RCC 7860 (cell line): Measurements from ENCODE around the gene FYN.
"Not testable (repeated sequence)": the region's sequence is repeated elsewhere in the genome, so short reads cannot be mapped to it uniquely, and the experiment has no call there.

Experiments used
- DNase-seq: peaks from one replicate; pipeline ENCODE4 v3.0.0-alpha.2; 2015; ENCODE audit warnings: low spot score
- FAIRE-seq: peaks from 2 replicates; lab custom pipeline; 2012; peaks lifted over from hg19 to GRCh38; lab: Jason Lieb, UNC

FYN gene

DNA sequence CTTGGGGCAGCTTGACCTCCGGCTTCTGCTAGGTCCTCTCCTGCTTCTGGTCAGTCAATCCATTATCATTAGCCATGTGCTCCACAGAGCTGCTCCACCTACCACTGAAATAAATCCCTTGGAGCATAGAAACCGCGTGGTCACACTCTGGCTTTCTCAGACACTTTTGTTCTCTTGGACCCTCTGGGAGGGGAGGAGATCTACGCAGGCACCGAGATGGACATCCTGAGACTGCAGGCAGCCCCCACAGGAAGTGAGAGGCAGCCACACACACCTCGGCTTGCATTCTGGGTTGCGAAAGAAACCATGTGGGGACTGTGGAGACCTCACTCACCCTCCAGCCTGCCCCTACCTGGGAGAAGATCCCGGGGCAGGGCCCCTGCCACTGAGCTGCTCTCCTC, 79.5 kb downstream of the FYN start:
- FAIRE-seq (no peak), DNase-seq (no peak)

DNA sequence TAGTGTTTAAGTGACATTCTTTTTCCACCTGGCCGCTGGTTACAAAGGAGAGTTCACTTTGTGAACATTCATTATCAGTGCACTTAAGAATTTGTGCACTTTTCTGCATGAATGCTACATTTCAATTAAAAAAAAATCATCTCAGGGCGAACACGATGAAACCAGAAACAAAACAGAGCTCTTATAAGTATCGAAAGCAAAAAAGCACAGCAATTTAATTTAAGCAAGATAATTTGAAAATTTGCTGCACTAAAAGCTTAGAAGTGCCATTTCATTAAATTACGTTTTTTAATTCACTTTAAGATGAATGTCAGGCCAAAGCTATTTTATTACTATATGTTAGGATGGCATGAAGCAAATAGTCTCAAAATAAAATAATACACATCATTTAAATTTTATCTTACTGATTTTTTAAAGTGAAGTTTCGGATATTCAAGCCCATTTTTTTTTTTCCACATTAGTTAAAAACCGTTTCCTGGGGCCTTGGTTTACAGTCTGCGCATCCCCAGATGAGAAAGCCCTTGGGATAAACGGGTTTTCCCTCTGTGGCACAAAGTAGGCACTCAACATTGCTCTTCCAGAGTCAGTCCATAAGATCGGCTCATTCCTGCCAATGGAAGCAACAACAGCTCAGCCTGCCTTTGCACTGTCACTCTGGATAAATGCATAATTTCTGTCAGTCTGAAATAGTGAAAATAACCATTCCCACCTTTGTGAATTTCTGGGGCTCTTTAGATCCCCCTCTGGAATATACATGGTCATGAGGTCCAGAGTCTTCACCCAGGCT, 80.1 kb downstream of the FYN start:
- DNase-seq (no peak), FAIRE-seq (no peak)

DNA sequence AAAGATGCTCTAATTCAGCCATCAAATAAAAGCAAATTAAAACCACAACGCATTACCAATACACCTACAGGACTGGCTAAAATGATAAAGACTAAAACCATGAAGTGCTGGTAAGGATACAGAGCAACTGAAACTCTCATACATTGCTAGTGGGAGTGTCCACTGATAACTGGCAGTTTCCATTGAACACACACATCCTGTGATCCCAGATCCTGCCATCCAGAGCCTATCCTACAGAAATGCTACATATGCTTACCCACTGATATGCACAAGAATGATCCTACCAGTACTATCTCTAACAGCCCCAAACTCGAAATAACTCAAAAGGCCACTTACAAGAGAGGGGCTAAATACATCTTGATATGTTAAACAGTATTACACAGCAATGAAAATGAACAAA, 81.0 kb downstream of the FYN start:
- FAIRE-seq (no peak), DNase-seq (no peak)

DNA sequence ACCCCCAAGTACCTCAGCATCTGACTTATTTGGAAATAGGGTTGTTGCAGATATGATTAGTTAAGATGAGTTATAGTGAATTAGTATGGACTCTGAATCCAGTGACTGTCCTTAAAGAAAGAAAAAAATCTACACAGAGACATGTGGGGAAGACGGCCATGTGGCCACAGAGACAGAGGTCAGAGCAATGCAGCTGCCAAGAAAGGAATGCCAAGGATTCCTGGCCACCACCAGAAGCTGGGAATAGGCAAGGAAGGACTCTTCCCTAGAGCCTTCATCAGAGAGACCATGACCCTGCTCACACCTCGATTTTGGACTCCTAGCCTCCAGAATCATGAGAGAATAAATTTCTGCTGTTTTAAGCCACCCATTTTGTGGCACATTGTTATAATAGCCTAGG, 81.8 kb downstream of the FYN start:
- no peak for FAIRE-seq
- DNase-seq = peak; percentile 21

DNA sequence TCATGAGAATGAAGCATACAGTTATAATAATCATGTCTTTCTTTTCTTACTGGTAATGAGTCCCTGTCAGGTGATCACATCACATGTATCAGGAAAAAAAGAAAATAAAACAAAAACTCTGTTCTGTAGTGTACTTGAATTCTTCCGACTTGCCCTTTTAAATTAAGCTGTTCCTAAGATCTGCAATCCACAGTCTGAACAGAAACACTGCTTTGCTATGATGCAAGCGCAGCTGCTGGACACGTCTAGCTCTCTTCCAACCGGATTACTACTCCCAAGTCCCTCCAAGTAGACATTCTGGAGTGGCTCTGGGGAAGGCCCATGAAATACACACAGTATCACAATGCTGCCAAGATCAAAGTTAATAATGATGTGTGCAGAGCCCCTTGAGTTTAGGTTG, 83.7 kb downstream of the FYN start:
- no peak for FAIRE-seq
- no peak for DNase-seq

DNA sequence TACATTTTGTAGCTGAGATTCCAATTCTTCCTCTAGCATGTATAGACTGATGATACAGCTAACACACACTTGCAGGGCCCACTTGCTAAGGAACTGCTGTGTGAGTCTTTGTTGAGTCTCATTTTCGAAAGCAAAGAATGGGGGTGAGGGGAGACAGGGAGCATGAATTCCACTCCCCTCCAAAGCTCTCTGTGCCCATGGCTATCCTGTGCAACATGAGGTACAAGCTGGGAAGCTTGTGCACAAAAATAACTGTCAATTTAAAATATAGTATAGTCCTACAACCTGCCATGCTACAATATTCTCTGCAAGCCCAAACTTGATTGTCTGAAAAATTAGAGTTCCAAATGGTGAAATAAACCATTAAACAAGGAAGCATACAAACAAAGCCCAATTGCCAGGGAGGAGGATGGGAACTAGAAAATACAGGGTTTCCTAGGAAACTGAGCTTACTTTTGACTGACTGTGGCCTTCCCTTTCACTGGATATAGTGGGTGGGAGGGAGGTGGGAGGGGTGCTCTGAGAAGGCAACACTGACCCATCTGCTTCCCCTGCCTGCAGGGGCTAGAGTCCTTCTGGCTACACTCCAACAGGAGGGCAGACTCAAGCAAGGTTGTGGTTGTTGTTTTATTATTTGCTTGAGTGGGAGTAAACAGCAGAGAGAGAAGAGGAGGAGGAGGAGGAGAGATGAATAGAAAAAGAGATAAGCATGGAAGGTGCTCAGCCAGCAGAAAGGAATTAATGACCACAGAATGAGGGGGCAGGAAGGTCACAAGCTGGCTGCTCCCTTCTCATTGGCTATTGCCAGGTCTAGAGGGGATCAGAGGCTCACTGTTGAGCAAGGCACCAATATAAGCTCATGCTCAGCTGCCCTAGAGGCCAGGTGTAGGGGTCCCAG, 84.6 kb downstream of the FYN start:
- DNase-seq (peak; percentile 21), FAIRE-seq (no peak)

DNA sequence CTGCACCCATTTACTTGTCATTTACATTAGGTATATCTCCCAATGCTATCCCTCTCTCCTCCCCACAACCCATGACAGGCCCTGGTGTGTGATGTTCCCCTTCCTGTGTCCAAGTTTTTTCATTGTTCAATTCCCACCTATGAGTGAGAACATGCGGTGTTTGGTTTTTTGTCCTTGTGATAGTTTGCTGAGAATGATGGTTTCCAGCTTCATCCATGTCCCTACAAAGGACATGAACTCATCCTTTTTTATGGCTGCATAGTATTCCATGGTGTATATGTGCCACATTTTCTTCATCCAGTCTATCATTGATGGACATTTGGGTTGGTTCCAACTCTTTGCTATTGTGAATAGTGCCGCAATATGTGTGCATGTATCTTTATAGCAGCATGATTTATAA, 87.1 kb downstream of the FYN start:
- not testable (repeated sequence) for FAIRE-seq, DNase-seq

DNA sequence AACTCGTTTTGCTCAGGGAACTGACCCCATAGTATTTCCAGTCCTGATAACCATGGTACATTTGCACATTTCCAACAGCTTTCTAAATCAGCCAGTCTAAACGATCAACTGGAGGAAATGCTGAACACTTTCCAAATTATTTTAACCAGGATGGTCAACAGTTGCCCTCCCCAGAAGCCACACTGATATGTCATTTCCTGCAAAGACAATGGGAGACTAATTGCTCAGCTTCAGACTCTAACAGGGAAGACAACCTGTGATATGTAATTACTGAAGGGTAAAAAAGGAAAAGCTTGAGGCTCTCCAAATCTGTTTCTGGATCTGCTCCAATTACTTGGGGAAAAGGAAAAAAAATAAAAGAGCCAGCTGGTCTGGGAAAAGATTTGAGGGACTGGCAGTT, 88.8 kb downstream of the FYN start:
- DNase-seq (no peak), FAIRE-seq (no peak)

DNA sequence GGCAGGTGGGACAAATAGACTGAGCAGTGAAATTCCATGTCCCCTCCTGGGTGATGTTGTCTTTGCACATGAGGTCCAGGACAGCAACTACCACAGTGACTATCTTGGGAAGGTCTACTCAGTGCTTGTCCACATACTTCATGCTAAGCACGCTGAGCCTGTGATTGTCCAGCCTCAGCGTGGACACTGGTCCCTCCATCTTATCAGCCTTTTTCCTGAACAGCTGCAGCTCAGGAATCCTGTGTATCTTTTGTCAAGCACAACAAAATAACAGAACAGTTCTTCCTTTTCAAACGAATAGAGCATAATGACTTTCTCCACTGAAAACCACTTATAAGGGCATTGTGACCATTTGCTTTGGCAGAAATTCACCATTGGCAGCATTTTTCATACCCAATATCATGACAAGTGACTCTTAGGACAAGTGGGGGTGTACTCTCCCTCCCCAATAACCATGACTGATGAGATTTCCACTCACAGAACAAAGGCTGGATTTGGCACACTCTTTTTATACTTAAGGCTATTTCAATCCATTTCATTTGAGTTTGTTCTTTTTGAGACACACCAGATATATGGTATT, 90.3 kb downstream of the FYN start:
- FAIRE-seq (no peak), DNase-seq (no peak)

DNA sequence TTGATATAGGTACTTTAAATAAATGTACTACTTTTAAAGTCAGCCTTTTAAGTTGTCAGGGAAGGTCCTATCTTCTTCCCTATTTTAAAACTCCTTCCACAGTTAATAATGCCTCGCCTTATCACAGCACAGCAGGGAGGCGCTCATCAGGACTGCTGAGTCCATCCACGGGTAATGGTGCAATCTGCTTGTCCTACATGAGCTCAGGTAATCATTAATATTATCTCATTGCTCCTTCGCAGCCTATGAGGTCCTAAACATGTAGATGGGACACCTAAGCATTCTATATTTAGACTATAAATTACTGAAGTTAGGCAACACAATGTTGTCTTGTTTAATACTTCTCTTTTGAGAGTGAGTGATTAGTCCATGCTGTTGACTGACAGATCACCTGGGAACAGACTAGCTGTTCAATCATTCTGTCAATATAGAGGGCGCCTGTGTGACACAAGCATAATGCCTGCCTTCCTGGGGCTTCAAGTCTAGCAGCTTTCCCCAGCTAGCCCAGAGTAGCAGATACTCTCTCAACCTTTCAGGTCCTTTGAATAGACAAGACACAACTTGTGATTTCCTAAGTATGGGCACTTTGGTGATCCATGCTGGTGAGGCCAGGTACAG, 91.0 kb downstream of the FYN start:
- FAIRE-seq = no peak
- no peak for DNase-seq

DNA sequence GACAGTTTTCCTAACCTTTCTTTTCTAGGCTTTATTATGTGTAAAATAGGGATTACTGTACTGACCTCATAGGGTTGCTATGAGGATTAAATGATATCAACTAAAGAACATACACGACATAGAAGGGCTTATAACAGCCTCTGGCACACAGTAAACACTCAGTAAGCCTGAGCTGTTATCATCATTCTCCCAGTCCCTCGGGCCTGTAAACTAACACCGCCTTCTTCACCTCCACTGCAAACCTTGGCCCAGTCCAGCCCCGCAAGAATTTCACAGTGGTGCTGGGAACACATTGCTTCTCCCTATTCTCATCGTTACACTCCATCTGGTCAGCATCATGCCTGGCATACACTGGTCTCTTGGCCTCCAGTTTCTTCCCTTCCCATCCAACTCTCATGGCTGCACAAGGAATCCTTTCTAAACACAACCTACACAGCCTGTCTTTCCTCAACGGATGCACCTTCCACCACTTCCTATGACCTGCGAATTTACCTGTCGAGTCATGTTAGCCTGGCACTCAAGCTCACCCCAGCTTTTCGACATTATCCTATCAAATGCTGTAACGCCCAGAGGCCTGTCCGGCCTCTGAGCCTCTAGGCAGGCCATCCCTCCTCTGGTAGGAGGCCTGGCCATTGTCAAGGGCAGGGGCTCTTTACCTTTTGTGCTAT, 92.1 kb downstream of the FYN start:
- no peak for DNase-seq
- no peak for FAIRE-seq

DNA sequence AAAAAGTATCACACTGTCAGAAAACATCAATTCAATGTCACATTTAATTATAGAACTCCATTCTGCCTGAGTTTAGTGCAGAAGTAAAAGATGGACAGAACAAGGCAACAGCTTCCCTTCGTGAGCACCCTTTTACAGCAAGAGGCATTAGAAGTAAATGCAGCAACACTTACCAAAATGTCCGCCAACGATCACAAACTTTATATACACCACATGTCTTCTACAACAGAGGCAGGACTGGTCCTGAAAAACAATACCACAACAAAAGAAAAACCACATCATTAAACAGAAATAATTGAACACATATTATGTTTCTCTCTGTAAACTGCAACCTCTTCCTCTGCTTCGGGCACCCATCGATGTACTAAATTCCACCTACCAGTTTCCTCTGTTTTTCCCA, 92.9 kb downstream of the FYN start:
- FAIRE-seq = no peak

DNA sequence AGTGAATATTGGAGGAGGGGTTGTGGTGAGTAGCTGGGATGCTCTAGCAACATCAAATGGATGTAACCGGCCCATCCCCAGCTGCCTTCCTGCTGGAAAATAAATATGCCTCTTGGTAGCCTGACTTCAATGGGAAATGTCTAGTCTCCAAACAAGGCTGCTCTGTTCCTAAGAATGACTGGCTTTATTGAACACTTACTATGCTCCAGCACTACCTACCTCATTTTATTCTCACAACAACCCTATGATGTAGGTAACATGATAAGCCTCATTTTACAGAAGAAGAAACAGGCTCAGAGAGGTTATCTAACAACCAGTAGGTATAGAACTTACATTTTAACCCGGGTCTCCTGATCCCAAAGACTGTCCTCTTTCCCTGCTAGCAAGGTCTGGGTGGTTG, 93.6 kb downstream of the FYN start:
- no peak for FAIRE-seq
- DNase-seq = no peak

More for the DNA sequence above, 92.9 kb downstream of the FYN start:
- no peak for DNase-seq

DNA sequence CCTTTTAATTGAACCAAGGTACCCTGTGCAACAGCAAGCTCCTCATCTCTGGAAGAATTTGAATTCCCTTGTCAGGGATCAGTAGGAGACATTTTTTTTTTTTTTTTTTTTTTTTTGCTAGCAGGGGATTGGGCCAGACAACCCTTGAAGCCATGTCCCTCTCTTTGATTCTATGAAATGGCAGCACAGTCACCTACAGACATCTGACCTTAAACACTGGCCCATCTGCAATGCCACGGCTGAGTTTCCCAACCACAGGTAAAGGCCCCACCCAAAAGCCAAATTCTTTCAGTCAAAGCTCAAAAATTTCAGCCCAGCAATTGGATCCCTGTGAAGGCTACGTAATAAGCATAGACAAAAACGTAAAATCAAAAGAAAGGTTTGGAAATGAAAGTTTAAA, 94.2 kb downstream of the FYN start:
- FAIRE-seq (no peak), DNase-seq (no peak)

DNA sequence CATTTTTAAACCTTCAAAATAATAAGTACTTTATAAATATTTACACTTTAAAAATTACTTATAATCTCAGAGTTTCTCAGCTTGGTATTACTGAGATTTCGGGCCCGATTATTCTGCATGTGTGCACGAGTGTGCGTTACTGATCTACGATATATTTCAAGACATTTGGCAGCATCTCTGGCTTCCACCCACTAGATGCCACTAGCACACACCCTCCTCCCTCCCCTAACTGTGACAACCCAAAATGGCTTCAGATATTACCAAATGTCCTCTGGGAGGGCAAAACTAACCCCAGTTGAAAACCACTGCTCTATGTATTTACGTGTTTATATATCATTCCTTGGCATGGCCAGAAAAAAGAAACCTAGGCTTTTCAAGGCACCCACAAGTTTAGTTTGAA, 95.9 kb downstream of the FYN start:
- no peak for DNase-seq
- FAIRE-seq = no peak

DNA sequence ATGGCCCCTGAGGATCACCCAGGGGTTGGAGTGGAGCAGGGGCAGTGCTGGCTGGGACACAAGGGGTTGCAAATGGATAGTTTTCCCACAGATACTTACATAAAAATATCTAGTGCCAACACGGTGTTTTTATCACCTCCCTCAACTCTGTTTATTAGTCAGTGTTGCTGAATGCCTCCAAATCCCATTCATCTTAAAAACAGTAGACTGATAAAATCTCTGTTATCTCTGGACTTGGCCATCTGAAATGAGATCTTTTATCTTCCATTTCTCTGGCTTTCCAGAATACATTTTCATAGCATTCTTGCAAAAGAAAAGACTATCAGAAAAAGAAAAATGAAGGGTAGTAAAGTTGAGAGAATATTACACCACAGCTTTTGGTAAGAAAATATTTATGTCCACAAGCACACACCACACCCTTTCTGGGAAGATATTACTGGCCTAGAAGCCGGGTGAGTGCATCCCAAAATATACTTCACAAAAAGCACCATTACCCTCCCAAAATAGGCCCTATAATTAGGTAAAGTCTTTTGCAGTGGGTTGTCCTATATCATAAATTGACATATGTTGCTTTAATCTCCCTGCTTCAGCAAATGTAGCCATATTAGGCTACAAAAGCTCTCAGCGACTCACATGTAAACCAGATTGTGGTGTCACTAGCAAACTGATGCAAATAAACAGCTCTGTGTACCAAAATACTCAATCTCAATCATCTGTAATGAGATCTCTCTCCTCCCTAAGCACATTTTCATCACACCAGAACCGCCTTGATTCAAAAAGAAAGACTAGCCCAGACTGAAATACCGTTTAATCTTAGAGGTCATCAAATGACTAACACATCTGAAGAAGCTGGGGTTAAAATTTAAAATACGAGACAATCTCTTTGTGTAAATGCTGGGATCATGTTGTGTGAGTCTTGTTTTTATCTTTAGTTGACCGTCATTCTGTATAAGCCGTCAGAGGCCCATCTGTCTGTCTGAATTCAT, 96.7 kb downstream of the FYN start:
- FAIRE-seq (no peak), DNase-seq (no peak)

DNA sequence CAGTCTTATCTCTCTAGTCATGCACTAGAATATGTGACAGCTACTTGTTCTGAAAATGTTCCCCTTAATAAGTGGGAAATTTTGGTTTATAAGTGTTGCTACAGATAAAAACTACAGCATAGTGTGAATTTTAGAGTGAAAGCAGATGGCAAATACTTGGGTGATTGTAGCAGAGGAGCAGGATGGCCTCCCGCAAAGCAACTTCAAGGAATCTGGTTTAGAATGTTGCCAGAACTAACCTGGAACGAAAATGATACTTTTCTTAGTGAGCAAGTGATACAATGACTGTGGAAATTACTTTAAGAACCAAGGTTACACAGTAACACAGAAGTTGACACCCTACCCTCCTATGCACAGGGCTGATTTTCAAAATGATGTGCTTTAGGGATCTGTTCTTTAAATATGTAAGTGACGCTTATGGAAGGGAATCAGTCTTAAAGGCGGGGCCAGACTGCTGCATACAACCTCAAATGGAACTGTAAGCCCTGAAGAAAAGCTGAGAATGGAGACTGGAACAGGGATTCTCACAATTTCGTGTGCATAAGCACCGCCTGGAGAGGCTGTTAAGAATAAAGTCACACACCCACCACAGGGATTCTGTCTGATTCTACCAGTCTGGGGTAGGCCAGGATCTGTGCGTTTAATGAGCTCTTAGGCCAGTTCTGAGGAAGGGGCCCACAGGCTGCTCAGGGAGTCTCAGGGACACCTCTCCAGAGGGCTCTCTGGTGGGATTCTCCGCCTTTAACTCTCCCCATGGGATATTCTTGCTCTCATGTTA, 97.9 kb downstream of the FYN start:
- DNase-seq = no peak
- no peak for FAIRE-seq

DNA sequence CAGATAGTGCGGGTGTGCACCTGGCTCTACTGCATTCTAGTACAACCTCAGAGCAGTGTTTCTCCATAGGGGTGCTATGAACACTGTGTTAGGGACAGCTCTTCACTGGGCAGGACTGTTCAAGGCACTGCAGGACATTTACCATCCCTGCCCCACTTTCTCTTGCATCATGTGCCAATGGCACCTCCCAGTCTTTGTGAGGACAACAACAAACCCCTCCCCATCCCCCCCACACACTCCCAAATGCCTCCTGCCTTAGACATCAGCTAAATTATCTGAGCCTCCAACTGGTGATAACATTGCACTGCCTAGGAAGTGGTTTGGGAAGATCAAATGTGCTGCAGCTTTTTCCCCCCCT, 98.9 kb downstream of the FYN start:
- DNase-seq (no peak), FAIRE-seq (no peak)
